Endothelial cell of umbilical vein (primary cell): Measurements from ENCODE around the gene PTPRD. TPM values are rescaled to one million over a fixed set of nuclear protein-coding genes. Genes with fewer than 3 reads are reported as not detected.

Experiments
- BruUV-seq: library from RNA; stranded (reverse); fragments of 400-500 nt; replicated peaks from 2 replicates; lab custom pipeline; 2021; lab: Mats Ljungman, UMichigan
- CTCF ChIA-PET: fragments of 300-600, 350-600 bp; sonication (Branson Sonifier 250); formaldehyde crosslinking; loops from one replicate; lab custom pipeline; 2021; ENCODE audit warnings: antibody characterized with exemption, inconsistent platforms; lab: Charles Lee
- POLR2A ChIA-PET: fragments of 300-600, 350-600 bp; sonication (Branson Sonifier 250); formaldehyde crosslinking; loops from one replicate; lab custom pipeline; 2021; ENCODE audit warnings: antibody characterized with exemption, inconsistent platforms; lab: Charles Lee
- DNase-seq: peaks from one replicate; pipeline ENCODE4 v3.0.0-alpha.2; 2011; ENCODE audit warnings: low read depth, low spot score
- FAIRE-seq: peaks from 2 replicates; lab custom pipeline; 2011; peaks lifted over from hg19 to GRCh38; lab: Jason Lieb, UNC
- H2AFZ ChIP-seq: 2 replicates; pipeline ENCODE4 v1.6.0; 2012; ENCODE audit warnings: low read depth, low read length, control low read depth, inconsistent platforms
- H3K27ac ChIP-seq: 2 replicates; pipeline ENCODE4 v1.5.1; 2011; ENCODE audit warnings: low read depth, mild to moderate bottlenecking, control low read depth, low read length, moderate library complexity; ENCODE audit not compliant: insufficient read depth
- H3K27me3 ChIP-seq, 2 experiments: 2 replicates each; pipeline versions ENCODE4 v1.6.0 to v1.6.1; 2011; ENCODE audit warnings: low read length in 2 of 2, mixed read lengths in 1 of 2; ENCODE audit not compliant: control insufficient read depth in 2 of 2, insufficient read depth in 2 of 2
- H3K36me3 ChIP-seq, 2 experiments: 2 replicates in 1 of 2; 3 replicates in 1 of 2; pipeline ENCODE4 v1.5.1; 2011; ENCODE audit warnings: low read length in 2 of 2, mild to moderate bottlenecking in 1 of 2, moderate library complexity in 1 of 2; ENCODE audit not compliant: control insufficient read depth in 2 of 2, insufficient read depth in 2 of 2; ENCODE audit errors: extremely low read depth in 1 of 2
- H3K4me1 ChIP-seq: 3 replicates; pipeline ENCODE4 v1.5.1; 2011; ENCODE audit warnings: mild to moderate bottlenecking, low read length; ENCODE audit not compliant: control insufficient read depth, insufficient read depth; ENCODE audit errors: extremely low read depth
- H3K4me2 ChIP-seq: 2 replicates; pipeline ENCODE4 v1.6.1; 2011; ENCODE audit warnings: low read length, control low read depth, mixed read lengths; ENCODE audit not compliant: insufficient read depth
- H3K4me3 ChIP-seq, 3 experiments: fragments of 200-600 bp in 1 of 3; sonication (generic), shearing (Covaris generic) in 1 of 3; replicated peaks in 1 of 3; 2 replicates each; pipeline ENCODE4 v1.5.1; 2011 to 2016; ENCODE audit warnings: control low read depth in 3 of 3, low read length in 3 of 3, mild to moderate bottlenecking in 2 of 3, inconsistent platforms in 1 of 3, low read depth in 1 of 3, moderate library complexity in 1 of 3; ENCODE audit not compliant: insufficient read depth in 1 of 3
- H3K79me2 ChIP-seq: 2 replicates; pipeline ENCODE4 v1.6.0; 2012; ENCODE audit warnings: low read length, inconsistent platforms; ENCODE audit not compliant: control insufficient read depth, insufficient read depth
- H3K9ac ChIP-seq: replicated peaks from 2 replicates; pipeline ENCODE3; 2011; ENCODE audit warnings: low read length, control low read depth; ENCODE audit not compliant: insufficient read depth; ENCODE audit errors: extremely low read depth
- H3K9me1 ChIP-seq: replicated peaks from 3 replicates; pipeline ENCODE4 v1.6.0; 2011; ENCODE audit warnings: mild to moderate bottlenecking, low read length; ENCODE audit not compliant: control insufficient read depth, insufficient read depth; ENCODE audit errors: extremely low read depth
- H3K9me3 ChIP-seq: replicated peaks from 2 replicates; pipeline ENCODE4 v1.5.1; 2012; ENCODE audit warnings: low read length, inconsistent platforms; ENCODE audit not compliant: control insufficient read depth, insufficient read depth
- H4K20me1 ChIP-seq: replicated peaks from 2 replicates; pipeline ENCODE3; 2011; ENCODE audit warnings: mild to moderate bottlenecking, low read length; ENCODE audit not compliant: control insufficient read depth, insufficient read depth; ENCODE audit errors: extremely low read depth
- CTCF ChIP-seq, 2 donors: IDR thresholded peaks; 1 replicate in 1 of 2; 2 replicates in 1 of 2; pipeline ENCODE4 v1.5.1; 2011; ENCODE audit warnings: low read length in 2 of 2, mild to moderate bottlenecking in 2 of 2, moderate library complexity in 2 of 2, control low read depth in 1 of 2, inconsistent platforms in 1 of 2, low read depth in 1 of 2; ENCODE audit not compliant: insufficient read depth in 1 of 2; ENCODE audit errors: extremely low read depth in 1 of 2
- EZH2 ChIP-seq: IDR thresholded peaks from 2 replicates; pipeline ENCODE4 v1.6.1; 2012; ENCODE audit warnings: borderline replicate concordance, low read depth, mild to moderate bottlenecking, moderate library complexity, low read length, inconsistent platforms; ENCODE audit not compliant: severe bottlenecking
- FOS ChIP-seq: IDR thresholded peaks from 2 replicates; pipeline ENCODE4 v1.6.1; 2011; ENCODE audit warnings: mild to moderate bottlenecking, low read length, moderate library complexity, borderline replicate concordance; ENCODE audit not compliant: insufficient read depth
- GATA2 ChIP-seq: IDR thresholded peaks from 2 replicates; pipeline ENCODE4 v1.7.0; 2011; ENCODE audit warnings: low read depth, mild to moderate bottlenecking, moderate library complexity, mixed read lengths, low read length; ENCODE audit not compliant: insufficient read length, insufficient read depth
- JUN ChIP-seq: IDR thresholded peaks from 2 replicates; pipeline ENCODE4 v1.6.1; 2011; ENCODE audit warnings: borderline replicate concordance, low read depth; ENCODE audit not compliant: insufficient read length, insufficient read depth
- POLR2A ChIP-seq: IDR thresholded peaks from 2 replicates; pipeline ENCODE4 v1.6.1; 2012; ENCODE audit warnings: low read depth, mild to moderate bottlenecking, control low read depth, low read length
- dilution Hi-C: fragments of 300-500 bp; cut with MboI; formaldehyde crosslinking; loops from one replicate; pipeline ENCODE4 v1.15.0; 2019; ENCODE audit warnings: low sequenced_read_pairs; ENCODE audit not compliant: extremely low pct_ligation_motif_present
- intact Hi-C: fragments of 100-400 bp; cut with micrococcal nuclease; formaldehyde crosslinking; loops from one replicate; pipeline ENCODE4 v1.10.0; 2022
- polyA plus RNA-seq, 4 experiments: library from polyadenylated mRNA; depleted of rRNA in 3 of 4; stranded (reverse) in 3 of 4; unstranded in 1 of 4; fragments of >200 nt; gene quantifications; 2 replicates each; pipeline versions ENCODE4 v1.2.1 to v1.2.3, GENCODE V29; 2011 to 2012; ENCODE audit warnings: missing spikeins in 1 of 4
- total RNA-seq: library from RNA; stranded (reverse); gene quantifications from 2 replicates; pipeline ENCODE4 v1.2.3, GENCODE V29; 2021

PTPRD gene
- total and polyA plus RNA-seq, 2 donors (not counting 3 experiments of a cell fraction or from before 2014, with no cell fraction given), result 5.5 to 5.7 TPM

GRCh38 chr9:9275601-9276000 is 1337.2 kb downstream of the PTPRD start:
- Histone ChIP-seq H3K27me3 (no peaks in the 10 kb centered on the region), H3K4me1 (no peaks in the 10 kb centered on the region), H2AFZ (no peak overlapping the region), H3K9me3 (no peaks in the 10 kb centered on the region), H3K4me3 (no peak overlapping the region), H4K20me1 (no peaks in the 10 kb centered on the region), H3K79me2 (no peaks in the 10 kb centered on the region), H3K9me1 (no peaks in the 10 kb centered on the region), H3K9ac (no peak overlapping the region), H3K27ac (no peak overlapping the region), H3K4me2 (no peak overlapping the region), H3K36me3 (no peaks in the 10 kb centered on the region)
- DNase-seq, result no peak
- intact Hi-C loops (no loop called here), dilution Hi-C loops (no loop called here)
- CTCF ChIA-PET, result no interaction called here
- no peak for TF ChIP-seq EZH2
- no peak for TF ChIP-seq CTCF (IDR thresholded peaks at IDR 0.05; ENCODE audit: extremely low read depth in 1 of 2, insufficient read depth in 1 of 2, low read depth in 1 of 2, low read length in 2 of 2)
- no peak for TF ChIP-seq FOS
- no peak for TF ChIP-seq POLR2A
- BruUV-seq, result no TSS peak
- FAIRE-seq, result no peak
- POLR2A ChIA-PET, result no interaction called here

- FAIRE-seq, result no peak
- no peak for DNase-seq
- no peak overlapping the region for H3K9ac ChIP-seq
- no peak overlapping the region for H3K4me2 ChIP-seq
- BruUV-seq, result no TSS peak
- ChIA-PET POLR2A (no interaction called here), CTCF (no interaction called here)
- no peaks in the 10 kb centered on the region for H3K27me3 ChIP-seq
- no peaks in the 10 kb centered on the region for H3K79me2 ChIP-seq
- H3K4me1 ChIP-seq, result no peaks in the 10 kb centered on the region
- intact Hi-C loops (no loop called here), dilution Hi-C loops (no loop called here)
- TF ChIP-seq CTCF (IDR thresholded peaks at IDR 0.05; ENCODE audit: extremely low read depth in 1 of 2, insufficient read depth in 1 of 2, low read depth in 1 of 2, low read length in 2 of 2) (no peak), GATA2 (no peak), FOS (no peak), EZH2 (no peak), POLR2A (no peak), JUN (no peak)
- H2AFZ ChIP-seq, result no peak overlapping the region
- no peaks in the 10 kb centered on the region for H3K36me3 ChIP-seq
- H4K20me1 ChIP-seq, result no peaks in the 10 kb centered on the region
- H3K4me3 ChIP-seq, result no peak overlapping the region
- H3K9me1 ChIP-seq, result no peaks in the 10 kb centered on the region
- no peak overlapping the region for H3K27ac ChIP-seq
- no peaks in the 10 kb centered on the region for H3K9me3 ChIP-seq
Measured at GRCh38 chr9:9257999-9258498, 1354.8 kb downstream of the PTPRD start.
